Gastrocnemius medialis (tissue), 4 donors: Measurements from ENCODE around the gene DNAJC18.

Experiments used
- POLR2A ChIP-seq, 2 donors: fragments of 450-650 bp; IDR thresholded peaks; one replicate each; pipeline ENCODE4 v1.6.1; 2017; ENCODE audit warnings: antibody characterized with exemption in 2 of 2, mild to moderate bottlenecking in 2 of 2, moderate library complexity in 2 of 2
- TF ChIP-seq, protein P1 (sequence below), 5 experiments: fragments of 450-650 bp in 3 of 5; fragments of 200-600 bp in 2 of 5; sonication (generic) in 2 of 5; IDR thresholded peaks in 4 of 5; conservative IDR thresholded peaks in 1 of 5; 1 replicate in 4 of 5; 2 replicates in 1 of 5; pipeline ENCODE4 v1.5.1; 2016 to 2019; ENCODE audit warnings: antibody characterized with exemption in 5 of 5, mild to moderate bottlenecking in 3 of 5, moderate library complexity in 3 of 5

DNA sequence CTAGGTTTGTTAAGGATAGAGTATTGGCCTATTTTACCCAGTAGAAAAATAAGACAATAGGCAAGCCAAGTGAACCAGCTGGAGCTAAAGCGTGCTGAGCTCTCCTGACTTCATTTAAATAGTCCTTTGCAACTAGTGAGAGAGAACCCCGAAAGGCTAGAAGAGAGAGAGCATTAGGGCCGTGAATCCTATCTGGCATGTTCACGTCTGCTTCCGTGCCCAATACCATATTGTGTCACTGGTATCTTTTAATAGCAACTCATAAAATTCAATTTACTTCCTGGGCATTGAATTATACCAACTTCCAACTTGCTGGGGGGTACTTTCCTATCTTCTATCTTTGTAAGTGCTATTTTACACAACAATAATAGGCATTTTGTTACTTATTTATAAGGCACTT is 13.8 kb downstream of the DNAJC18 start:
- TF ChIP-seq, protein P1, sequence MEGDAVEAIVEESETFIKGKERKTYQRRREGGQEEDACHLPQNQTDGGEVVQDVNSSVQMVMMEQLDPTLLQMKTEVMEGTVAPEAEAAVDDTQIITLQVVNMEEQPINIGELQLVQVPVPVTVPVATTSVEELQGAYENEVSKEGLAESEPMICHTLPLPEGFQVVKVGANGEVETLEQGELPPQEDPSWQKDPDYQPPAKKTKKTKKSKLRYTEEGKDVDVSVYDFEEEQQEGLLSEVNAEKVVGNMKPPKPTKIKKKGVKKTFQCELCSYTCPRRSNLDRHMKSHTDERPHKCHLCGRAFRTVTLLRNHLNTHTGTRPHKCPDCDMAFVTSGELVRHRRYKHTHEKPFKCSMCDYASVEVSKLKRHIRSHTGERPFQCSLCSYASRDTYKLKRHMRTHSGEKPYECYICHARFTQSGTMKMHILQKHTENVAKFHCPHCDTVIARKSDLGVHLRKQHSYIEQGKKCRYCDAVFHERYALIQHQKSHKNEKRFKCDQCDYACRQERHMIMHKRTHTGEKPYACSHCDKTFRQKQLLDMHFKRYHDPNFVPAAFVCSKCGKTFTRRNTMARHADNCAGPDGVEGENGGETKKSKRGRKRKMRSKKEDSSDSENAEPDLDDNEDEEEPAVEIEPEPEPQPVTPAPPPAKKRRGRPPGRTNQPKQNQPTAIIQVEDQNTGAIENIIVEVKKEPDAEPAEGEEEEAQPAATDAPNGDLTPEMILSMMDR (IDR thresholded peaks at IDR 0.05 in 4 of 5, conservative IDR thresholded peaks at IDR 0.05 in 1 of 5) = no peak
- TF ChIP-seq POLR2A (IDR thresholded peaks at IDR 0.05) = no peak
